ENCODE results near the gene PRR36. TPM values are rescaled to one million over a fixed set of nuclear protein-coding genes. Genes with fewer than 3 reads are reported as not detected.

Gene PRR36
- total RNA-seq, 1 donor from 2014 or later: not detected

DNA sequence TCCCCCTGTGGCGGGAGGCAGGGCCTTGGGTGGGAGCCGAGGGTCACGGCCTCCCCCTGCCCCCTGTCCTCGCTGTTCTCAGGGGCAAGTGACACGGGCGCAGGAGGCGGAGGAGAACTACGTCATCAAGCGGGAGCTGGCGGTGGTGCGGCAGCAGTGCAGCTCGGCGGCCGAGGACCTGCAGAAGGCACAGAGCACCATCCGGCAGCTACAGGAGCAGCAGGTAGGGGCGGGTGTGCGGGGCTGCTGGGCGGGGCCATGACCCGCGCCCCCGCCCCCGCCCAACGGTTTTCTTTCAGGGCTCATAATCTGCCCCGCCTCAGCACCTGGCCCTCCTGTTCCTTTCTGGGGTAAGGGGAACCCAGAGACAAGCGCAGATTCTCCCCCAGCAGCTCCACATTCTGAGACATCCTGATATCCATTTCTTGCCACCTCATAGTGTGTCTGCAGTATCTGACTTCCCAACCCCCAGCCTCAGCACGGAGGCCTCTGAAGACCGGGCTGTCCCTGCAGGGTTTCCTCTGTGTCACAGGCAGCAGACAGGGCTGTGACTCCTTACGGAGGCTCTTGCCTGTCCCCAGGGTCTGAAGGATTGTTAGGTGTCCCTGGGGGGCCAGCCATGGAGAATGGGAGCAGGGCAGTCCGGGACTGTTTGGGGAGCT, 15.9 kb downstream of the PRR36 start:
- DNase-seq: no peak

DNA sequence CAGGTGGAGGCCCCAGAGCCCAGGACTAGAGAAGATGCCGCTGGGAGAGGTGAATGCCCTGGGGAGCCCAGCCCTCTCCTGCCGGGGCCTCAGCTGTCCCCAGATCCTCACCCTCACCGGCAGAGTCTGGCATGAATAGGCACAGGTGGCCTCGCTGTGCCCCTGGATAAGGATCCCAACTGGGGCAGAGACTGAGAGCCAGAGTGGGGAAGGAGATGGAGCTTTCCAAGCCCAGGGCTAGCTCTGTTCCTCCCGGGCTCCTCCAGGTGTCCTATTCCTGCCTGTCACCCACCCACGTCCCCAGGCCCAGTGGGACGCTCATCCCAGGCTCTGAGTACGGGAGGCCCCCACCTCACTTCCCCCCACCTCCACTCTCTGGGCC, 16.5 kb downstream of the PRR36 start:
- DNase-seq: no peak

GRCh38 chr19:7856679-7857663, 17.2 kb downstream of the PRR36 start:
- no peak for DNase-seq

DNA sequence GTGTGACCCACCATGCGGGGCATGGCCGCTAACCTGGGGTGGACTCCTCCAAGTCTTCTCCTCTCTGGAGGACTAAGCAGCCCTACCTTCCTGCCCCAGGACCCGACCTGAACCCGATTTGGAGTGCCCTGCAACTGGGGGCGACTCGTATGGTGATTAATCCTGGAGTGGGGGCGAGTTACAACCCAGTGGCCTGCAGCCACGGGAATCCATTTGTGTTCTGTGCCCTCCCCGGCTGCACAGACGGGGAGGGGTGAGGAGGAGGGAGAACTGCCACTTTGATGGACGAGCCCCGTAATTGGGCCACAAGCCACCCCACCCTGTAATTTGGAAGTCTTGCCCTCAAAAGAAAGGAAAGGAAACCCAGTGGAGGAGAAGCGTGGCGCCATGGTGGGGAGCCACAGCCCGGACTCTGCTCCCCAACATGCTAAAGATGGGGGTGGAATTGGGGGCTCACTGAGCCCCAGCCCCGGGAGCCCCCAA, 18.0 kb downstream of the PRR36 start:
- DNase-seq: no peak

- no peak for DNase-seq
Observed at GRCh38 chr19:7855426-7856108, 18.6 kb downstream of the PRR36 start.

- DNase-seq: no peak
Observed at GRCh38 chr19:7853770-7854128, 20.4 kb downstream of the PRR36 start.

- peak; percentile 78 for DNase-seq
Observed at GRCh38 chr19:7852851-7853769, 21.1 kb downstream of the PRR36 start.

DNA sequence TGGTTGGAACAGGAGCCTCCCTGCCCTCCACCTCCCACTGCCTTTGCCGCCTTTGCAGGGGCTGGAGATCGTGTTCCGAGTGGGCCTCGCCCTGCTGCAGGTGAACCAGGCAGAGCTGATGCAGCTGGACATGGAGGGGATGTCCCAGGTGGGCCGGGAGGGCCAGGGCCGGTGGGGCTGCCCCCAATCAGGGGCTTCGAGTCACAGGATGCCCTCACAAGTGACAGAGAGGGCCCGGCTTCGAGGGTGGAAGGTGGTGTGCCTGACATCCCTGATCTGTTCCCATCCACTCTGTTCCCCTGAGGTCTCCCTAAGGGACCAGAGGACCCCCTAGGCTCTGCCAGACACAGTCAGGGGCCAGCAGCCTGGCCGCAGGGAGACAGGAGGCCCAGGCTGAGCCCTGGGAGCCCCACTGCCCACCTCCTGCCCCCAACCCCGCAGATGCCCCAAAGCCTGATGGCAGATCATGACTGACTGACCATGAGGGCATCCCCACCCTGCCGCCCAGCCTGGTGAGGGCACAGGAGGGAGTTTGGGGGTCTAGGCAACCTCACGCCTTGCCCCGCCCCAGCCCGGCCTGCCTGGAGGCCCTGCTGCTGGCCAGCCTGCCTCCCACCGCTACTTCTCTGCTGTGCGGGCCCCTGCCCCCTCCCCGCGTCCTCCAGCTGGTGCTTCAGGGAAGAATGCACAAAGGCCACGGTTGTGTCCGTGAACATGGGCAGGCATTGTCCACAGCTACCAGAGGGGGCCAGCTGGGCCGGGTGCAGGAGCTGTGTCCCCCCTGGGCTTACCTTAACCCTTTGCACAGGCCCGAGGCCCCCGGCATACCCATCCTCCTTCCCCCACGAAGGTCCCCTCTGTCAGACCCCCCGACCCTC, 22.3 kb downstream of the PRR36 start:
- no peak for DNase-seq

GRCh38 chr19:7850945-7851622, 23.1 kb downstream of the PRR36 start:
- DNase-seq: no peak

- no peak for DNase-seq
Observed at GRCh38 chr19:7850000-7850813, 24.0 kb downstream of the PRR36 start.

GRCh38 chr19:7849631-7849999, 24.6 kb downstream of the PRR36 start:
- no peak for DNase-seq

DNA sequence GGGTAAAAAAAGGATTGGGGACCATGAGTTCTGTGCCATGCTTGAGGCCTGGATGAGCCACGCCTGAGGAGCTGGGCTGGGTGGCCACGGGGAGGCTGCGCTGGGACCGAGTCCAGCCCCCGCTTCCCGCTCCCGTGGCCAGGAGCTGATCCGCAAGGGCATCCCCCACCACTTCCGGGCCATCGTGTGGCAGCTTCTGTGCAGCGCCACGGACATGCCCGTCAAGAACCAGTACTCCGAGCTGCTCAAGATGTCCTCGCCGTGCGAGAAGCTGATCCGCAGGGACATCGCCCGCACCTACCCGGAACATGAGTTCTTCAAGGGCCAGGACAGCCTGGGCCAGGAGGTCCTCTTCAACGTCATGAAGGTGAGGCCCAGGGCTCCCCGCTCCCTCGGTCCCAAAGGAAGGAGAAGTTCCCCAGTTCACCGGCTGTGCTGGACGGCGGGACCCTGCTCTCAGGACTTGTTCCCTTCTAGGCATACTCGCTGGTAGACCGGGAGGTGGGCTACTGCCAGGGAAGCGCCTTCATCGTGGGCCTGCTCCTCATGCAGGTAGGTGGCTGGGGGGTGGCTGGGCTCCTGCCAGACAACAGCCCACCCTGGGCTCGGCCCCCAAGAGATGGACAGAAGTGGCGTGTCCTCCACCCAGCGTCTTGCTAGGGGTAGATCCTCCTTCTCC, 25.3 kb downstream of the PRR36 start:
- DNase-seq: no peak

DNA sequence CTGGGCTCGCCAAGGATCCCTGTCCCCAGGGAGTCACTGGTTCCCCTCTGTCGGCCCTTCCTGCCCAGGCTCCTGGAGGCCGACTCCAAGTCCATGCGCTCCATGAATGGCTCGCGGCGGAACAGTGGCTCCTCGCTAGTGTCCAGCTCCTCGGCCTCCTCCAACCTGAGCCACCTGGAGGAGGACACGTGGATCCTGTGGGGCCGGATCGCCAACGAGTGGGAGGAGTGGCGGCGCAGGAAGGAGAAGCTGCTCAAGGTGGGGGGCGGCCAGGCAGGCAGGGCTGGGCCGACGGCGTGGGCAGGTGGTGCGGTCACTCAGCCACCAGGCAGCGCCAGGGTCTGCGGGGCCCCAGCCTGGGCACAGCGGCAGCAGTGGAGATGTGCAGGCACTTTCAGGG, 26.5 kb downstream of the PRR36 start:
- no peak for DNase-seq

GRCh38 chr19:7846155-7846646, 28.0 kb downstream of the PRR36 start:
- no peak for DNase-seq

DNA sequence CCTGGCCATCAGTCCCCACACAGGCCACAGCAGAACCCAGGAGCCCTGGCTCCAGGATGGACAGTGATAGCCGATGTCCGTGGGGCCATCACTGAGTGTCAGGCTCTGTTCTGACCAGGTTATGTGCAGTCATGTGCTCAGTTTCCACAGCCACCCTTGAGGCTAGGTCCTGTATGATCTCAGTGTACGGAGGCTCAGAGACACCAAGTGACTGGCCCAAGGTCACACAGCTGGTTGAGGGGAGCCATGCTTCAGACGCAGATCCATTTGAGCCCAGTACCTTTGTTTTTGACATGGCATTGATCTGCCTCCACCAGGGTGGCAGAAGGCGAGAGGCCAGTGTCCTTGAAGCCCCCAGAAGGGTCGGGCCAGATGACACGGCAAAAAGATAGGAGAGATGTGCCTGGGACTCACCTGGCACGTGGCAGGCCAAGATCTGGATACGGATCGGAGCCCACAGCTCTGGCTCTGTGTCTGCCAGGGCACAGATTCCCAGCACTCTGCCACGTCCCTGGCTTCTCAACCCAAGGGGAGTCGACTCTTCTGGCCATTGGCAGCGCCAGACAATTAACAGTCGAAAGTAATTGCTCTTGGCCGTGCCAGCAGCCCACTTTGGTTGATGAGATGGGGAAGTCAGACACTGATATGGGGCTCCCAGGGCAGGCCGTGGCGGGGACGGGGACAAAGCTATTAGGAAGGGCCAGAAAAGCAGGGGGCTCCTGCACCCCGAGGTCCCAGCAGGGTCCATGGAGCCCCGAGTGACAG, 28.6 kb downstream of the PRR36 start:
- DNase-seq: no peak

DNA sequence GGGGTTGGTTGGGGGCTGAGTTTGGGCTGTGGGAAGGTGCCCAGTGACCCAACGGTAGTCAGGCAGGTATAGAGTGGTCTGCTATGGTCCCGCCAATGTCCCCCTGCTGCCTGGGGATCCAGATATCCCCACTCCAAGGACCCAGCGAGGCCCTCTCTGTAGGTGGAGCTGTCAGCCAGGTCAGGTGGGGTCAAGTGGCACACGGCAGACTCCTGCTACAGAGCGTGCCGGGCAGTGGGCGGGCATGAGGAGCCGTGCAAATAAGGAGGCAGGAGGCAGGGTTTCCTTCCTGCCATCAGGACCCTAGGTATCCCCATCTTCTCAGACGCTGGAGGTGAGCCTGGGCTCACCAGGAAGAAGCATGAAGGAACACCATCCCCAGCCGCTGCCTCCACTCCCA, 29.2 kb downstream of the PRR36 start:
- DNase-seq: no peak

GRCh38 chr19:7844405-7844804, 29.8 kb downstream of the PRR36 start:
- no peak for DNase-seq

DNA sequence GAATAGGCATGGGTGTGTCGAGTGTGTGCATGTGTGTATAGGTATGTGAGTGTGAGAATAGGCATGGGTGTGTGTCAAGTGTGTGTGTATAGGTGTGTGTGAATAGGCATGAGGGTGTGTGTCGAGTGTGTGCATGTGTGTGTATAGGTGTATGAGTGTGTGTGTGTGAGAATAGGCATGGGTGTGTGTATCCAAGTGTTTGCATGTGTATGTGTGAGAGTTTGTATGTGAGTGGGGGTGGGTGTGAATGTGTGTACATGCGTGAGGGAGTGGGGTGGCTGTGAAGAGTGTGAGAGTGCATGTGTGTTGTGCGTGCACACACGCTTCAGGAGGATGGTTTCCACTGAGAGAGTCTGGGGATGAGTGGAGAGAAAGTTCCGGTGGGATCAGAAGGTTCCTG, 30.7 kb downstream of the PRR36 start:
- DNase-seq: no peak

Measured in dermis blood vessel endothelial cell (primary cell).